ENCODE results near the gene TMEM164. TPM values are rescaled to one million over a fixed set of nuclear protein-coding genes. Genes with fewer than 3 reads are reported as not detected.

The TMEM164 gene
- polyA plus RNA-seq, 1 experiment, result 12.9 TPM

DNA sequence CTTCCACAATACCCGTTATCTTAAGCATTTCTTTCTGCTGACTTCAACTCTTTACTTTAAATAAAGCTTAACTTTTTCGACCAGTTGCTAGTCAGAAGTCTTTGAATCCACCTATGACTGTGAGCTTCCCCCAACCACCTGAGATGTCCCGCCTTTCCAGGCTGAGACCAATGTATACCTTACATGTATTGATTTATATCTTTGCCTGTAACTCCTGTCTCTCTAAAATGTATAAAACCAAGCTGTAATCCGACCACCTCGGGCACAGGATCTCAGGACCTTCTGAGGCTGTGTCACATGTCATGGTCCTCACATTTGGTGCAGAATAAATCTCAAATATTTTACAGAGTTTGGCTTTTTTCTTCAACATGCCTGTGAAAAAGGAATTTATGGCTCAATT is 2.9 kb upstream of the TMEM164 start:
- Histone ChIP-seq H3K4me3 (ENCODE audit: low read depth, low read length) (no peak overlapping the region), H3K9me3 (ENCODE audit: control insufficient read depth, insufficient read depth, low read length) (no peaks in the 10 kb centered on the region), H3K27me3 (ENCODE audit: control insufficient read depth, insufficient read depth, low read length) (no peaks in the 10 kb centered on the region), H3K27ac (ENCODE audit: low read depth, low read length) (no peak overlapping the region)
- no peak for DNase-seq (ENCODE audit: low read depth, low spot score)
- ChIA-PET CTCF (no interaction called here), POLR2A (no interaction called here)
- no peak for TF ChIP-seq CTCF (IDR thresholded peaks at IDR 0.05; ENCODE audit: low read depth, low read length)

GRCh38 chrX:110000847-110001713 is 1.8 kb upstream of the TMEM164 start:
- ChIA-PET CTCF (no interaction called here), POLR2A (no interaction called here)
- Histone ChIP-seq H3K9me3 (ENCODE audit: control insufficient read depth, insufficient read depth, low read length) (no peaks in the 10 kb centered on the region), H3K27ac (ENCODE audit: low read depth, low read length) (no peak overlapping the region), H3K4me3 (ENCODE audit: low read depth, low read length) (no peak overlapping the region), H3K27me3 (ENCODE audit: control insufficient read depth, insufficient read depth, low read length) (no peaks in the 10 kb centered on the region)
- TF ChIP-seq CTCF (IDR thresholded peaks at IDR 0.05; ENCODE audit: low read depth, low read length), result no peak
- no peak for DNase-seq (ENCODE audit: low read depth, low spot score)

DNA sequence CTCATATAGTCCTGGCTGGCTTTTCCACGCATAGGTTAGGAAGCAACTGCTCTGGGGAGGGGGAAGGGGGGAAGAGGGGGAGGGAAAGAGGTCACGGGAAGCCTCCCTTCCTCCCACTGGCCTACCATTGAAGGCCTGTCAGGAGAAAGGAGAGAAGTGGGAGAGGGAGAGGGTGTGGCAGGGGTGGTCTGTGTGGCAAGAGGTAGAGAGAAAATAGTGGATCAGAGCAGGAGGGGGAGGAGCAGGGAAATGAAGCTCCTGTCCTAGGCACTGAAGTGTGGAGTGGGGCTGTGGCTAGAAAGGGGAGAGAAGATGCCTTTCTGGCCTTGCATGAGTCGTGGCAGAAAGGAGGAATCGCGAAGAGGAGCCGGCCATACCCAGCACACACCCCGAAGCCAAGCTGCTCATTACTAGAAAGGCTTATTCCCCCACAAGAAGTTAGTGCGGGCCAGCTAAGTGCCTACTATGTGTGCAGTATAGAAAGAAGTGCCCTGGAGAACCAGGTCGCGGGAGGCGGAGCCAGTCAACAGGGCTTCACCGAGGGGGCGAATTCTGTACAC is 1.1 kb upstream of the TMEM164 start:
- Histone ChIP-seq H3K27ac (ENCODE audit: low read depth, low read length) (no peak overlapping the region), H3K9me3 (ENCODE audit: control insufficient read depth, insufficient read depth, low read length) (no peaks in the 10 kb centered on the region), H3K27me3 (ENCODE audit: control insufficient read depth, insufficient read depth, low read length) (no peaks in the 10 kb centered on the region), H3K4me3 (ENCODE audit: low read depth, low read length) (peak overlapping the region; percentile 71)
- DNase-seq (ENCODE audit: low read depth, low spot score), result no peak
- POLR2A ChIA-PET, result interaction anchor here (0.6 kb wide), 2 partner anchors 158 to 381 kb away, joined by 3 to 5 read pairs; no protein-coding TSS in a partner anchor
- TF ChIP-seq CTCF (IDR thresholded peaks at IDR 0.05; ENCODE audit: low read depth, low read length), result no peak
- CTCF ChIA-PET, result interaction anchor here (0.6 to 1.1 kb wide), 3 partner anchors 69 to 144 kb away, joined by 3 read pairs; no protein-coding TSS in a partner anchor

- H3K27me3 ChIP-seq (ENCODE audit: control insufficient read depth, insufficient read depth, low read length), result no peaks in the 10 kb centered on the region
- ChIA-PET POLR2A (interaction anchor here (1.0 to 1.3 kb wide), 2 partner anchors 18 to 415 kb away, joined by 3 to 4 read pairs; no protein-coding TSS in a partner anchor), CTCF (interaction anchor here (0.7 to 2.0 kb wide), 4 partner anchors 42 to 143 kb away, joined by 3 to 6 read pairs (median 4); no protein-coding TSS in a partner anchor)
- no peak for TF ChIP-seq CTCF (IDR thresholded peaks at IDR 0.05; ENCODE audit: low read depth, low read length)
- DNase-seq (ENCODE audit: low read depth, low spot score), result no peak
- H3K4me3 ChIP-seq (ENCODE audit: low read depth, low read length), result peak overlapping the region; percentile 71
- no peak overlapping the region for H3K27ac ChIP-seq (ENCODE audit: low read depth, low read length)
- H3K9me3 ChIP-seq (ENCODE audit: control insufficient read depth, insufficient read depth, low read length), result no peaks in the 10 kb centered on the region
Observed at GRCh38 chrX:110003167-110004156, 548 bp downstream of the TMEM164 start.
